GM10248 (cell line): ENCODE results near the gene LTV1.
"Not testable (repeated sequence)": the region's sequence is repeated elsewhere in the genome, so short reads cannot be mapped to it uniquely, and the experiment has no call there.

Experiments
- CTCF ChIA-PET: fragments of 300-600 bp; sonication (Branson Sonifier 250); formaldehyde crosslinking; extraction: SDS; loops from one replicate; lab custom pipeline; 2021; ENCODE audit warnings: antibody characterized with exemption; lab: Yijun Ruan, JAX
- POLR2A ChIA-PET: fragments of 350-650 bp; sonication (Branson Sonifier 250); formaldehyde crosslinking; extraction: SDS; loops from one replicate; lab custom pipeline; 2020; ENCODE audit warnings: antibody characterized with exemption; lab: Yijun Ruan, JAX
- DNase-seq: peaks from one replicate; pipeline ENCODE4 v3.0.0; 2012; ENCODE audit errors: extremely low spot score
- TF ChIP-seq, protein P1 (sequence below): IDR thresholded peaks from 2 replicates; pipeline ENCODE4 v1.5.1; 2012; ENCODE audit warnings: mild to moderate bottlenecking, low read depth; ENCODE audit errors: extremely low read depth, missing control alignments, control extremely low read depth

The LTV1 gene

DNA sequence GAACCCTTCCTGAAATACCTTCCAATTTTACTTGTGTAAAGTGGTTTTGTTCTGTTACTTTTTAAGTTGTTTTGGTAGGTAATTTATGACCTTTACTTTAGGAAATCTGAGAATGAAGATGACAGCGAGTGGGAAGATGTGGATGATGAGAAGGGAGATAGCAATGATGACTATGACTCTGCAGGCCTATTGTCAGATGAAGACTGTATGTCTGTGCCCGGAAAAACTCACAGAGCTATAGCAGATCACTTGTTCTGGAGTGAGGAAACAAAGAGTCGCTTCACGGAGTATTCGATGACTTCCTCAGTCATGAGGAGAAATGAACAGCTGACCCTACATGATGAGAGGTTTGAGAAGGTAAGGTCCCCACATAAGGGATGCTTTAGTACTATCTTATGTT is 14.5 kb downstream of the LTV1 start:
- TF ChIP-seq, protein P1, sequence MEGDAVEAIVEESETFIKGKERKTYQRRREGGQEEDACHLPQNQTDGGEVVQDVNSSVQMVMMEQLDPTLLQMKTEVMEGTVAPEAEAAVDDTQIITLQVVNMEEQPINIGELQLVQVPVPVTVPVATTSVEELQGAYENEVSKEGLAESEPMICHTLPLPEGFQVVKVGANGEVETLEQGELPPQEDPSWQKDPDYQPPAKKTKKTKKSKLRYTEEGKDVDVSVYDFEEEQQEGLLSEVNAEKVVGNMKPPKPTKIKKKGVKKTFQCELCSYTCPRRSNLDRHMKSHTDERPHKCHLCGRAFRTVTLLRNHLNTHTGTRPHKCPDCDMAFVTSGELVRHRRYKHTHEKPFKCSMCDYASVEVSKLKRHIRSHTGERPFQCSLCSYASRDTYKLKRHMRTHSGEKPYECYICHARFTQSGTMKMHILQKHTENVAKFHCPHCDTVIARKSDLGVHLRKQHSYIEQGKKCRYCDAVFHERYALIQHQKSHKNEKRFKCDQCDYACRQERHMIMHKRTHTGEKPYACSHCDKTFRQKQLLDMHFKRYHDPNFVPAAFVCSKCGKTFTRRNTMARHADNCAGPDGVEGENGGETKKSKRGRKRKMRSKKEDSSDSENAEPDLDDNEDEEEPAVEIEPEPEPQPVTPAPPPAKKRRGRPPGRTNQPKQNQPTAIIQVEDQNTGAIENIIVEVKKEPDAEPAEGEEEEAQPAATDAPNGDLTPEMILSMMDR, result no peak
- ChIA-PET CTCF (no interaction called here), POLR2A (no interaction called here)
- no peak for DNase-seq

DNA sequence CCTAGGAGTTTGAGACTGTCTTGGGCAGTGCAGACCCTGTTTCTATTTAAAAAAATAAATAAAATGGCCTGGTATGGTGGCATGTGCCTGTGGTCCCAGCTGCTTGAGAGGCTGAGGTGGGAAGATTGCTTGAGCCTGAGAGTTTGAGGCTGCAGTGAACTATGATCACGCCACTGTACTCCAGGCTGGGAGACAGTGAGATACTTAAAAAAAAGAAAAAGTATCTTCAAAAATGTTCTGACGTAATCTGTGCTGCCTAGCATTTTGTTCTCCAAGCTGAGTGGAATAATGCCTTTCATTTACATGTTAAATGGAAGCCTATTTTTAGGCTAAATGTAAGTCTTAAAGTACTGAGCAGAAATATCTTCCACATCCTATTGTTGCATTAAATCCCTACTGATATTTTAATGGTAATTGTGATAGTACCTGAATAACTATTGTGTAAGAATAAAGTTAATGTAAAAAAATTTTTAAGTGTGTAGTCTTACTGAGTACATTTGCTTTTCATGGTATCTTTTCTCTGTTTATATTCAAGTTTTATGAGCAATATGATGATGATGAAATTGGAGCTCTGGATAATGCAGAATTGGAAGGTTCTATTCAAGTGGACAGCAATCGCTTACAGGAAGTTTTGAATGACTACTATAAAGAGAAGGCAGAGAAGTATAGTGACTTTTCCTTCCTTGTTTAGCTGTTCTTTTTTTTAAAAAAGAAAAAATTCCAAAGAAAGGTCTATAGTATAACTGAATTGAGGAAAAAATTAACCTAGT is 16.9 kb downstream of the LTV1 start:
- DNase-seq, result no peak
- ChIA-PET CTCF (interaction anchor here (1.3 kb wide), 1 partner anchor 17 kb away, joined by 4 read pairs; the partner anchor contains the start of gene LTV1), POLR2A (no interaction called here)
- TF ChIP-seq, protein P1, result no peak

DNA sequence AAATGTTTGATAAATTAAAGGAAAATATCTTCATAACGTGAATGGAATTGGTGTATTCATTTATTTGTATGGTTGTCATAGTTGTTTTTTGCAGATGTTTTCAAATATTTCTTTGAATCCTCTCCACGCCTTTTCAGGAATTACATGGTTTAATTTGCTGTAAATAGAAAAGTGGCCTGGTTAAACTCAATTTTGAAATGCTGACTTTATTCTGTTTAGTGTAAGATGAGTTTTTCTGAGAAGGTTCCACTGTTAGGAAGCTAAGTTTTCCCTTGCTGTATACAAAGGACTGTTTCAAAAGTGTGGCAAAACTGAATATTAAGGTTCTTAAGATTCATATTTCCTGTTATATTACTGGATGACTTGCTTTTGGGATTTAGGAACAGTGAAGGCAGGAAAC is 20.6 kb downstream of the LTV1 start:
- no peak for DNase-seq
- CTCF ChIA-PET, result interaction anchor here (1.3 to 1.4 kb wide), 2 partner anchors 19 to 80 kb away, joined by 6 to 8 read pairs; no protein-coding TSS in a partner anchor
- TF ChIP-seq, protein P1, result no peak
- POLR2A ChIA-PET, result no interaction called here

DNA sequence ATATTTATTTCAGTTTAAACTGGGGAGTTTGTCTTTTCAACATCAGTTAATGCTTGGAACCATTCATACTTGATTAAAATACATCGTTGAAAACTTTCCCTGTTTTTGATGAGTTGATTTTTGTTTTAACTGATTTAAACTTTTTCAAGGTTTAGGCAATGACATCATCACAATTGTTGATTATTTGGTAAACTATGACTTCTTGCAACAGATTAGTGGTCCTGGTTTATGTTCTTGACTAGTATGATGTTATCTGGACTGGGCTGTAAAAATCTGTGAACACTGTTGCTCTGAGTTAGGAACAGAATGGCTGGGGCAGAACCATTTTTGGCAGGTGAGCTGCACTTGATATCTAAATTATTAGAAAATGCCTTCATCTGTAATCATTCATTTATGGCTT is 21.1 kb downstream of the LTV1 start, which contains the start of gene ZC2HC1B:
Gene ZC2HC1B, plus strand, starts transcription at position 241 of the 400 bp plus-strand sequence. Its CDS starts 66 bp downstream, at position 307.
- TF ChIP-seq, protein P1, result no peak
- no peak for DNase-seq
- POLR2A ChIA-PET, result no interaction called here
- CTCF ChIA-PET, result interaction anchor here (1.0 to 1.3 kb wide), 3 partner anchors 21 to 80 kb away, joined by 3 to 6 read pairs (median 4); no protein-coding TSS in a partner anchor

DNA sequence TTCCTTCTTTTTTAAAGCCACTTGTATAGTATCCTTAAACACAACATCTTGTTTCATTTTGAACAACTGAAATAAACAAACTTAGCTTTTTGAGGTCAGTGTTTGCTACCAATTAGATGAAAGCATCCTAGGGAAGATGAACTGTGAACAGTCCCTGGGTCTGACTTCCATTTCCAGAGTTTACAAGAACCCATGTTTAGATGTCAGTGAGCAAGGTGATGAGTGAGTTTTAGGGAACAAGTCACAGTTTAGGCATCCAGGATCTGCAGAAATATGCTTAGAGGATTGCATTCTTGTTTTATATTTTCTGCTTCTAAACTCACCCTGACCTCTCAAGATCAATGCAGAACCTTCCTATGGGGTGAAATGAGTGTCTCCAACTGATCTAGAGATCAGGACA is 24.1 kb downstream of the LTV1 start:
- ChIA-PET POLR2A (no interaction called here), CTCF (no interaction called here)
- TF ChIP-seq, protein P1, result no peak
- DNase-seq, result no peak

DNA sequence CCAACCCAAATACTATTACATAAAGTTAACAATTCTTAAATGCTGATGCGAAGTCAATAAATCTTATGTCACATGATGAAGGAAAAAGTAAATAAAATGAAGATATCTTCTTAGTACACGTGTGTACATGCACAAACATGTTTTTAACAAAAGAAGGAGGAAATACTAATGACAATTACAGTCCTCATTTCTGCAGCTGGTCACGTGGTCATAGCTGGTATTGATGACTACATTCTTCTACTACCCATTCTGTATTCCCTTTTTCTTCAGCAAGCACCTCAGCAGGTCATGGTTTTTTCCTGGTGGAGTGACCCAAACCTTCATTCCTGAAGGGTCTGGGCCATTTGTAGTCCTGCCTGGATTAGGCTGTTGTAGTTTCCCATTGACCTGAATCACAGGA is 25.7 kb downstream of the LTV1 start:
- CTCF ChIA-PET, DNase-seq, POLR2A ChIA-PET: not testable (repeated sequence)

DNA sequence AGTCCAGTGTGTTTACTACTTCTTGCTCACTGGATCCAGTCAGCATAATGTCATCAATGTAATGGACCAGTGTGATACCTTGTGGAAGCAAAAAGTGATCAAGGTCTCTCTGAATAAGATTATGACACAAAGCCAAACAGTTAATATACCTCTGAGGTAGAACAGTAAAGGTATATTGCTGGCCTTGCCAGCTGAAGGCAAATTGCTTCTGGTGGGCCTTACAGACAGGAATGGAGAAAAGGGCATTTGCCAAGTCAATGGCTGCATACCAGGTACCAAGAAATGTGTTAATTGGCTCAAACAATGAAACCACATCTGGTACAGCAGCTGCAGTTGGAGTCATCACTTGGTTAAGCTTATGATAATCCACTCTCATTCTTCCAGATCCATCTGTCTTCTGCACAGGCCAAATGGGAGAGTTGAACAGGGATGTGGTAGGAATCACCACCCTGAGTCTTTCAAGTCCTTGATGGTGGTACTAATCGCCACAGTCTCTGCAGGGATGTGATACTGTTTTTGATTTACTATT is 28.1 kb downstream of the LTV1 start:
- POLR2A ChIA-PET, DNase-seq: not testable (repeated sequence)
- CTCF ChIA-PET, result interaction anchor here (1.3 to 1.6 kb wide), 2 partner anchors 14 to 295 kb away, joined by 4 to 7 read pairs; no protein-coding TSS in a partner anchor
